ENCODE data around the gene LAMC2.

The LAMC2 gene

GRCh38 chr1:183215936-183216335, 29.9 kb downstream of the LAMC2 start:
- Histone ChIP-seq H3K14ac (ENCODE audit: low read length) (no peak overlapping the region), H3K4ac (ENCODE audit: low read length) (no peak overlapping the region), H4K91ac (ENCODE audit: low read depth, low read length, poor library complexity) (no peak overlapping the region), H2BK5ac (ENCODE audit: low read length) (no peak overlapping the region), H3K4me1 (ENCODE audit: control insufficient read depth in 2 of 2, insufficient read depth in 1 of 2, low read depth in 1 of 2, low read length in 2 of 2) (peaks cover 10 to 11% of the 10 kb centered on the region in 2 donors), H3K79me1 (ENCODE audit: low read depth, low read length) (no peaks in the 10 kb centered on the region), H3K27ac (replicated peaks; ENCODE audit: low read length) (no peak overlapping the region), H2BK12ac (ENCODE audit: low read length) (no peak overlapping the region), H2AFZ (ENCODE audit: low read length) (no peak overlapping the region), H3K9me3 (replicated peaks in 1 of 2; ENCODE audit: control insufficient read depth in 2 of 2, insufficient read depth in 1 of 2, low read depth in 1 of 2, low read length in 2 of 2) (no peaks in the 10 kb centered on the region), H4K8ac (ENCODE audit: low read depth, low read length) (no peak overlapping the region), H2AK5ac (ENCODE audit: low read depth, low read length) (no peak overlapping the region), H3K23ac (ENCODE audit: low read depth, low read length, poor library complexity) (no peak overlapping the region), H3K9ac (ENCODE audit: low read depth, low read length, poor library complexity) (no peak overlapping the region), H3K27me3 (ENCODE audit: control insufficient read depth in 3 of 3, insufficient read depth in 3 of 3, low read depth in 1 of 3, low read length in 3 of 3) (no peaks in the 10 kb centered on the region), H2BK120ac (ENCODE audit: low read depth, low read length) (no peak overlapping the region), H2BK15ac (ENCODE audit: low read length) (no peak overlapping the region), H3K36me3 (replicated peaks in 1 of 2; ENCODE audit: control insufficient read depth in 2 of 2, insufficient read depth in 2 of 2, low read length in 2 of 2) (no peaks in the 10 kb centered on the region), H3K4me3 (ENCODE audit: low read length in 2 of 2) (no peak overlapping the region), H3K4me2 (ENCODE audit: insufficient read depth, low read length, poor library complexity, severe bottlenecking) (no peak overlapping the region), H3K18ac (ENCODE audit: low read length) (no peak overlapping the region)
- WGBS, 2 donors (ENCODE audit: extremely low coverage in 2 of 2, insufficient read length in 2 of 2, insufficient replicate concordance in 1 of 2) = no CpG with 5 or more reads among the region's 4 CpGs
- DNase-seq (ENCODE audit: low spot score) = no peak

DNA sequence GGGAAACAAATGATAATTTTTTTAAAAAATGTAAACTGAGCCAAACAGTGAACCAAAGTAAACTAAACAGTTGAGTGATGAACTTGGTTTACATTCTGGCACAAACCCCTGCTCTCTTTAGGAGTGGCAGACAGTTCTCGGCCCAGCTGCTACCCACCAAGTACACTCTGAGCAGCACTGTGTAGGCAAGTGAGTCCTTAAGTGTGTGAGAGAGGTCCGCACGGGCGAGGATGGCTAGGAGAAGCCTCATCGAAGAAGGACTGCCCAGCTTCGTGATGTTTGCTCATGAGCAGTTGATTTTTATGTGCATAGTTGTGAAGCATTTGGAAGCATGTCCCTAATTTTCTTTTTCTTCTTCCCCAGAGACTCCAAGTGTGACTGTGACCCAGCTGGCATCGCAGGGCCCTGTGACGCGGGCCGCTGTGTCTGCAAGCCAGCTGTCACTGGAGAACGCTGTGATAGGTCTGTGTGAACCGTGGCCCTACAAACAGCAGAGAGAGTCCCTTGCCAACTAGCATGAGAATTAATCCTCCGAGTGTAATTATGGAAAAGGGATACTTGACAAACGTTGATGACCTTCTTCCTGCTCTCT, 32.1 kb downstream of the LAMC2 start:
- Histone ChIP-seq H3K36me3 (replicated peaks in 1 of 2; ENCODE audit: control insufficient read depth in 2 of 2, insufficient read depth in 2 of 2, low read length in 2 of 2) (no peaks in the 10 kb centered on the region), H3K79me1 (ENCODE audit: low read depth, low read length) (no peaks in the 10 kb centered on the region), H4K8ac (ENCODE audit: low read depth, low read length) (no peak overlapping the region), H3K14ac (ENCODE audit: low read length) (no peak overlapping the region), H3K4me1 (ENCODE audit: control insufficient read depth in 2 of 2, insufficient read depth in 1 of 2, low read depth in 1 of 2, low read length in 2 of 2) (peaks cover 10 to 11% of the 10 kb centered on the region in 2 donors), H4K91ac (ENCODE audit: low read depth, low read length, poor library complexity) (no peak overlapping the region), H3K4me2 (ENCODE audit: insufficient read depth, low read length, poor library complexity, severe bottlenecking) (no peak overlapping the region), H3K4ac (ENCODE audit: low read length) (no peak overlapping the region), H3K27ac (replicated peaks; ENCODE audit: low read length) (no peak overlapping the region), H2BK12ac (ENCODE audit: low read length) (no peak overlapping the region), H3K4me3 (ENCODE audit: low read length in 2 of 2) (no peak overlapping the region), H3K9me3 (replicated peaks in 1 of 2; ENCODE audit: control insufficient read depth in 2 of 2, insufficient read depth in 1 of 2, low read depth in 1 of 2, low read length in 2 of 2) (no peaks in the 10 kb centered on the region), H2AK5ac (ENCODE audit: low read depth, low read length) (no peak overlapping the region), H2AFZ (ENCODE audit: low read length) (peak overlapping the region; percentile 74), H2BK15ac (ENCODE audit: low read length) (no peak overlapping the region), H3K27me3 (ENCODE audit: control insufficient read depth in 3 of 3, insufficient read depth in 3 of 3, low read depth in 1 of 3, low read length in 3 of 3) (no peaks in the 10 kb centered on the region), H3K23ac (ENCODE audit: low read depth, low read length, poor library complexity) (no peak overlapping the region), H2BK5ac (ENCODE audit: low read length) (no peak overlapping the region), H3K9ac (ENCODE audit: low read depth, low read length, poor library complexity) (no peak overlapping the region), H2BK120ac (ENCODE audit: low read depth, low read length) (no peak overlapping the region), H3K18ac (ENCODE audit: low read length) (peak overlapping the region; percentile 72)
- no peak for DNase-seq (ENCODE audit: low spot score)
- no CpG with 5 or more reads among the region's 14 CpGs for WGBS, 2 donors (ENCODE audit: extremely low coverage in 2 of 2, insufficient read length in 2 of 2, insufficient replicate concordance in 1 of 2)

DNA sequence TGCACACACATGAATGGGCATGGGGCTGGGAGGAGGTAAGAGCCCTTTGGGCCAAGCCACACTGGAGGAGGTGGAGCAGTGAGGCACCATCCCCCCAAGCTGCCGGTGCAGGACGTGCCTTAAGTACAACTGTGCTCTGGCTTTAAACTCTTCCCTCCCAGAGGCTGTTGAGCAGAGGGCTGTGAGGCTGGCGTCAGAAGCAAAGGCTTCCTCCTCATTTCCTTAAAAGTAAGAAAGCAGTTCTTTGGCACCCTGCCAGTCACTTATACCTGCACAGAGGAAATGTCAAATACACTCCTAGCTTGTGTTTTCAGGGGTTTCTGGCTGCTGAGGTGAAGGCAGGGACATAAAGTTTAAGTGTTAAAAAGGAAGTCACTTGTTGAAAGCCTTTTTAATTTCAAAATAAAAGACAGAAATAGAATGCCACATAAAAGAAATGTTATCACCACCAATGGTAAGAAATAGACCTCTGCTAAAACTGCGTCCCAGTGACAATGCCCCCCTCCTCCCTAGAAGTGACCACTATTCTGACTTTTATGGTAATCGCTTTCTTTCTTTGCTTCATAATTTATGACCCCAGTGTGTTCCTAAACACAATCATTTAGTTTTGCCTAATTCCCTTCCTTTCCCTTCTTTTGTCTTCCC, 33.0 kb downstream of the LAMC2 start:
- H3K36me3 ChIP-seq (replicated peaks in 1 of 2; ENCODE audit: control insufficient read depth in 2 of 2, insufficient read depth in 2 of 2, low read length in 2 of 2) = no peaks in the 10 kb centered on the region
- peak overlapping the region; percentile 31 for H3K18ac ChIP-seq (ENCODE audit: low read length)
- H3K27me3 ChIP-seq (ENCODE audit: control insufficient read depth in 3 of 3, insufficient read depth in 3 of 3, low read depth in 1 of 3, low read length in 3 of 3) = no peaks in the 10 kb centered on the region
- peak overlapping the region; percentile 74 for H2AFZ ChIP-seq (ENCODE audit: low read length)
- peaks cover 10 to 11% of the 10 kb centered on the region in 2 donors for H3K4me1 ChIP-seq (ENCODE audit: control insufficient read depth in 2 of 2, insufficient read depth in 1 of 2, low read depth in 1 of 2, low read length in 2 of 2)
- no peak overlapping the region for H3K14ac ChIP-seq (ENCODE audit: low read length)
- no peak overlapping the region for H3K27ac ChIP-seq (replicated peaks; ENCODE audit: low read length)
- no peak overlapping the region for H2BK12ac ChIP-seq (ENCODE audit: low read length)
- H3K4me2 ChIP-seq (ENCODE audit: insufficient read depth, low read length, poor library complexity, severe bottlenecking) = no peak overlapping the region
- no peak overlapping the region for H2BK120ac ChIP-seq (ENCODE audit: low read depth, low read length)
- peak overlapping the region; percentile 40 for H3K9ac ChIP-seq (ENCODE audit: low read depth, low read length, poor library complexity)
- no peak overlapping the region for H3K4me3 ChIP-seq (ENCODE audit: low read length in 2 of 2)
- no peak overlapping the region for H3K4ac ChIP-seq (ENCODE audit: low read length)
- H4K8ac ChIP-seq (ENCODE audit: low read depth, low read length) = no peak overlapping the region
- H3K79me1 ChIP-seq (ENCODE audit: low read depth, low read length) = no peaks in the 10 kb centered on the region
- no CpG with 5 or more reads among the region's 5 CpGs for WGBS, 2 donors (ENCODE audit: extremely low coverage in 2 of 2, insufficient read length in 2 of 2, insufficient replicate concordance in 1 of 2)
- H2AK5ac ChIP-seq (ENCODE audit: low read depth, low read length) = no peak overlapping the region
- no peaks in the 10 kb centered on the region for H3K9me3 ChIP-seq (replicated peaks in 1 of 2; ENCODE audit: control insufficient read depth in 2 of 2, insufficient read depth in 1 of 2, low read depth in 1 of 2, low read length in 2 of 2)
- no peak overlapping the region for H2BK15ac ChIP-seq (ENCODE audit: low read length)
- no peak for DNase-seq (ENCODE audit: low spot score)
- H4K91ac ChIP-seq (ENCODE audit: low read depth, low read length, poor library complexity) = no peak overlapping the region
- no peak overlapping the region for H3K23ac ChIP-seq (ENCODE audit: low read depth, low read length, poor library complexity)
- H2BK5ac ChIP-seq (ENCODE audit: low read length) = no peak overlapping the region

- H3K9me3 ChIP-seq (replicated peaks in 1 of 2; ENCODE audit: control insufficient read depth in 2 of 2, insufficient read depth in 1 of 2, low read depth in 1 of 2, low read length in 2 of 2) = no peaks in the 10 kb centered on the region
- DNase-seq (ENCODE audit: low spot score) = no peak
- no peak overlapping the region for H2BK15ac ChIP-seq (ENCODE audit: low read length)
- H4K91ac ChIP-seq (ENCODE audit: low read depth, low read length, poor library complexity) = no peak overlapping the region
- no peak overlapping the region for H3K4me3 ChIP-seq (ENCODE audit: low read length in 2 of 2)
- H3K4ac ChIP-seq (ENCODE audit: low read length) = no peak overlapping the region
- no peak overlapping the region for H3K27ac ChIP-seq (replicated peaks; ENCODE audit: low read length)
- H3K79me1 ChIP-seq (ENCODE audit: low read depth, low read length) = no peaks in the 10 kb centered on the region
- H3K4me1 ChIP-seq (ENCODE audit: control insufficient read depth in 2 of 2, insufficient read depth in 1 of 2, low read depth in 1 of 2, low read length in 2 of 2) = peaks cover 10 to 11% of the 10 kb centered on the region in 2 donors
- no peak overlapping the region for H2AFZ ChIP-seq (ENCODE audit: low read length)
- H2BK120ac ChIP-seq (ENCODE audit: low read depth, low read length) = no peak overlapping the region
- H2BK5ac ChIP-seq (ENCODE audit: low read length) = no peak overlapping the region
- no peaks in the 10 kb centered on the region for H3K27me3 ChIP-seq (ENCODE audit: control insufficient read depth in 3 of 3, insufficient read depth in 3 of 3, low read depth in 1 of 3, low read length in 3 of 3)
- no peak overlapping the region for H3K23ac ChIP-seq (ENCODE audit: low read depth, low read length, poor library complexity)
- H3K36me3 ChIP-seq (replicated peaks in 1 of 2; ENCODE audit: control insufficient read depth in 2 of 2, insufficient read depth in 2 of 2, low read length in 2 of 2) = no peaks in the 10 kb centered on the region
- H2AK5ac ChIP-seq (ENCODE audit: low read depth, low read length) = no peak overlapping the region
- no peak overlapping the region for H3K14ac ChIP-seq (ENCODE audit: low read length)
- H3K4me2 ChIP-seq (ENCODE audit: insufficient read depth, low read length, poor library complexity, severe bottlenecking) = no peak overlapping the region
- H2BK12ac ChIP-seq (ENCODE audit: low read length) = no peak overlapping the region
- H4K8ac ChIP-seq (ENCODE audit: low read depth, low read length) = no peak overlapping the region
- no peak overlapping the region for H3K9ac ChIP-seq (ENCODE audit: low read depth, low read length, poor library complexity)
- no peak overlapping the region for H3K18ac ChIP-seq (ENCODE audit: low read length)
Observed at GRCh38 chr1:183219616-183220009, 33.5 kb downstream of the LAMC2 start.

Data from neuronal stem cell (in vitro differentiated cells).